ENCODE results near the gene ZNF385C.

Gene ZNF385C

DNA sequence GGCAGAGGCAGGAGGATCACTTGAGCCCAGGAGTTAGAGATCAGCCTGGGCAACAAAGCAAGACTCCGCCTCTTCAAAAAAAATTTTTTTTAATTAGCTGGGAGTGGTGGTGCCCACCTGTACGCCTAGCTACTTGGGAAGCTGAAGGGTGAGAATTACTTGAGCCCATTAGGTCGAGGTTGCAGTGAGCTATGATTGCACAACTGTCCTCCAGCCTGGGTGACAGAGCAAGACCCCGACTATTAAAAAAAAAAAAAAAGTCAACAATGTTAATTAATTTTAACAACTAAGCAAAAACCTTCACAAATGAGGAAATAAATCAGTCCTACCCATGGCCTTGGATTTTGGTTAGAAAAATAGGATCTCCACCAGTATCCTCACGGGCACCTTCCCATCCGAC lies 8.9 kb upstream of the ZNF385C start:
- DNase-seq: no peak

DNA sequence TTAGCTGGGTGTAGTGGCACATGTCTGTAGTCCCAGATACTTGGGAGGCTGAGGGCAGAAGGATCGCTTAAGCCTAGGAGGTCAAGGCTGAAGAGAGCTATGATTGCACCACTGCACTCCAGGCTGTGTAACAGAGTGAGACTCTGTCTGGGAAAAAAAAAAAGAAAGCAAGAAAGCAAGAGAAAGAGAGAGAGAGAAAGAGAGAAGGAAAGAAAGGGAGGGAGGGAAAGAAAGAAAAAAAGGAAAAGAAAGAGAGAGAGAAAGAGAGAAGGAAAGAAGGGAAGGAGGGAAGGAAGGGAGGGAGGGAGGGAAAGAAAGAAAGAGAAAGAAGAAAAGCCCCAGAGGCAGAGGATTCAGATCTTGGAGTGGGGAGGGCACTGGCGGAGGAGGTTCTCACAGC lies 7.7 kb upstream of the ZNF385C start:
- no peak for DNase-seq

DNA sequence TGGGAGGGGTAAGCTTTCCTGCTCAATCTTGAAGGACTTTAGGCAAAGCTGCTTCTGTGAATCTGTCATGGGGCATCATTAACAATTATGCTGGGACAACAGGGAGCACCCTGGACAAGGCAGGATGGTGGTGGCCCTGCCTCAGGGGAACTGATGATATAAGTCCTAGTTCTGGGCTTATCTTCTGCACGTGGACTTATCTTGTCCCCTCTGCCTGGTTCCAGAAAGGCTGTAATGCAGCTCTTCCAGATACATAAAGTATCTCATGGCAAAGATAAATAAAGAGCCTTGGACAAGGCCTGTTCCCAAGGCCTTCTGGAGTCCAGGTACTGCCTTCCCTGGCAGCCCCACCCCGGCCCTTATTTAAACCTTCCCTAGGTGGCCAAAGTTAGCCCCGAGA lies 6.0 kb upstream of the ZNF385C start:
- no peak for DNase-seq

DNA sequence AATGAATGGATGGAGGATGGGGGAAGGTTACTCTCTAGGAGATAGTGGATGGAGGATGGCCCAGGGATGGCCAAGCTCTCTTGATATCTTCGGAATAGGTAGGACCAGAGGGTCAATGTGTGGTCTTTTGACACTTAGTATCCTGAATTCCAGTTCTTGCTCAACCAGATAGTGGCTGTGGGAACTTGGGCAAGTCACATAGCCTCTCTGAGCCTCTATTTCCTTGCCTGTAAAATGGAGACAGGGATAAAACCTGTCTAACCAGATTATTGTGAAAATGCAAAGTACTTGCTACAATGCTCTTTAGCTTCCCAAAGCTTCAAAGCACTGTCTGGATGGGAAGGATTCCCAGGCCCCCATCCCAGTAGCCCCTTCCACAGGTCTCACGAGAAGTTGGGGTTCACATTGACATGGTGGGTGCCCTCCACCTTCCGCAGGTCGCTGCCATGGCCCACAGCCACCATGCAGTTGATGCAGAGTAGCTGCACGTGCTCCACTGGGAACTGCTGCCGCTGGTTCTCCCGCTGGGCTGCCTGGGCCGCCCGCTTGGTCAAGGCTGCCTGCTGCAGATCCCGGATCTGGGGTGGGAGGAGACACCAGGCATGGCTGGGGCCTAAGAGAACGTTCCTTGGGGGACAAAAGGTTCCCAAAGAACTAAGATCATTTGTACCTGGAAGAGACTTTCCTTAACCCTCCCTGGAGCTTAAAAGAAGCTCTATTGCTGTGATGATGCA lies 5.1 kb upstream of the ZNF385C start:
- DNase-seq: no peak

DNA sequence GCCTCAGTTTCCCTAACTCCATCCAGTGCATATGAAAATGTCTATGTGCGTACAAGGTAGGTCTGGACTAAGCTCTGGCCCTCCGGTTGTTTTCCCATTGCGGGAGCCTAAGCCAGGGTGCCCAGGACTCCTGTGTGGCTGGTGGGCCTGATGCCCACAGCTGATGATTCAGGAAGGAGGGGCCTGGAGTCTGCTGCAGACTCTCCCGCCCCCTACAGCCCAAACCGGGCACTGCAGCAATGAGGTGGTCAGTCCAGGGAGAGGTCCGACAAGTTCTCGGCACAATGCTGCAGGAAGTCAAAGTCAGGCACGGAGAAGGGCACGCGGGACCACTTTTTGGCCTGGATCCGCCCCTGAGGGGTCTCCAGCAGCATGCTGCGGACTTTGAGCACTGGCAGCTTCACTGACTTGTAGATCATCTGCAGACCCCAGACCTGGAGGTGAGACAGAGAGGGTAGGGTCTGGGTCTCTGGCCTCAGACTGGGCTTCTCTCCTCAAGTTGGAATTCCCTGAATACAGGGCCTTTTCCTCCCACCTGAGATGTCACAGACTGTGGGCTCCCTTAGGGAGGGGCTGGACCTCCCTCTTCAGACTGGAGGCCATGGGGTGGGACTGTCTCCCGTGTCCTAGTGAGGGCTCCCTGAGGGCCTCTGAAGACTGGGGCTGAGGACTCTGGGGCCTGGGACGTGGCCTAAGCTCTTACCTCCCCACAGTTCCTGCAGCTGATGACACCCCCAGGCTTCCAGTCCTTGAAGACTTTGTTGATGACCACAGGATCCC lies 3.4 kb upstream of the ZNF385C start:
- DNase-seq: peak; percentile 71

DNA sequence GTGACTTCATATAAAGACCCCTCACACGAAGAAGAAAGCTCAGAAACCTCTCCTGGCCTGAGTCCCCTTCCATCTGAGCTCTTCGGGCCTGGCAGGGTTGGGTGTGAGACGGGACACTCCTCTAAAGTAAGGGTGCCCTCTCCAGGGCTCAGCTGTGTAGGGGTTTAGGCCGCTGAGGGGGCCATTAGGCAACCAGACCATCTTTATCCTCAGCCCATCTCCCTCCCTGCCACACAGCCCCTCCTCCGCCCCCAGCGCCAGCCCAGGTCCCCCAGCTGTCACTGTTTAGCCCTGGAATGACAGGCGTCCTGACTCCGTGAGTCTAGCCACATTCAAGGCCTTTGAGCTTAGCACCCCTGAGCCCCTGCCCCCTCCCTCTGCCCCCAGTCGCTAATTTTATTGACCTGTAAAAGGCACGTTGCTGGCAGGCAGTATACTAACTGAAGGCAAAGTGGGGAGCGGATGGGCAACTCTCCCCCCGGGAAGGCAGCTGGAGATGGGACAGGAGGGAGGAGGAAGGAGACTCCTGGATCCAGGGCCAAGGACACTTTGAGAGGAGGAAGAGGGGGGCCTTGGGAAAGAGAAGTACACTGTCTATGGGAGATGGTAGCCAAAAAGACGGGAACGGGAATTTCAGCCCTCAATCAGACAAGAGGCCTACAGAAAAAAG lies 592 bp upstream of the ZNF385C start:
- no peak for DNase-seq

DNA sequence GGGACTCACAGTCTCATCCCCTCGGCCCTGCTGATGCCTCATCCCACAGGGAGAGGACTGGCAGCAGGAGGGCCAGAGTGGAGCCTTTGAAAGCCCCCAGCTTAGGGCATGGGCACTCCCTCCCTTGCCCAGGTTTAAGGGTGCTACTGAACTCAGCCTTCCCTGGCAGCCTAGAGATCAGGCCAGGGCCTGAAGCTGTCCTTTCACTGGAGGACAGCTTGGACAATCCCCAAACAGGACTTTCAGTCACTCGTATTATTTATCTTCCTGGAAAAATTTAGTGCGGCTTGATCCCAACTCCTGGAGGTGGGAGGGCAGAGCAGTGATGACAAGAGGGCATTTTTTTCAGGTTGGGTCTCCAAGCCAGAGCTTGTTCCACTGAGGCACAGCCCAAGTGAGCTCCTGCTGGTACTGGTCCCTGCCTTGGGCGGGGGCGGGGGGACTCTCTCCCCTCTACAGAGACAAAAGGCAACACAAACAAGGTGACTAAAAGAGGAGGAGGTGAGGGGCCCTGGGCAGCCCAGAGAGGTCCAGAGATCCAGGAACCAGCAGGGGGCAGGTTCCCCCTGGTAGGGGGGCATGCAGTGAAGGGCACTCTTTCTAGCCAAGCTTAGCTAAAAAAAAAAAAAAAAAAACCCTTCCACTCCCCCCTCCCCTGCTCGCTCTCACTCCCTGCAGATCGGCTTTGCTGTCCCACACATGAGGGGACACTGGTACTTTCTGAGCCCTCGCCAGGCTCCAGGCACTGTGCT lies 1.7 kb downstream of the ZNF385C start:
- no peak for DNase-seq

DNA sequence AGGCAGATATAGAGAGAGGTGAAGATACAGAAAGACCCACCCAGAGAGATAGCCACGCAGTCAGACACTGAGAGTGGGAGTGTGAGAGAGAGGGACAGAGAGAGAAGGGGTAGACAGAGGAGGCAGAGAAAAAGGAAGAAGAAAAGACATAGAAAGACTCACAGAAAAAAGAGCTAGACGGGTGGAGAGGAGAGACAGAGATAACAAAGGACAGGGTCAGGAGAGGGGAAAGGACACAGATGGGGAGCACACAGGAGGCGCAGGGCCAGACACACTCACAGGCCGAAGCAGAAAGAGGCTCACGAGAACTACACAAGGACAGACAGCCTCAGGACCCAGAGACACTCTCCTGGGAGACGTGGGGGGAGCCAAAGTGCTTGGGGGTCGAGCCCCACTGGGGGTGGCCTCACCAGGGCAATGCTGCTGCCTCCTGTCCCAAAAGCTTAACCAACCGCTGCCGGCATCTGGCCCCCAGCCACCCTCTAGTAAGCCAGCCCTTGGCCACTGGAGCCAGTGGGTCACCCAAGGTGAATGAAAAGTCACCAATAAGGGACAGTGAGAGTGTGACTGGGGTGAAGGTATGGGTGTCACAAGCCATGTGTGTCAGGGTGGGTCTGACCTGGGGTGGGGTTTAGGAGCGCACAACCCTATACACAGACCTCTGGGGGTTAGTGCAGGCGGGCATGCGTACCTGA lies 3.8 kb downstream of the ZNF385C start:
- DNase-seq: no peak

DNA sequence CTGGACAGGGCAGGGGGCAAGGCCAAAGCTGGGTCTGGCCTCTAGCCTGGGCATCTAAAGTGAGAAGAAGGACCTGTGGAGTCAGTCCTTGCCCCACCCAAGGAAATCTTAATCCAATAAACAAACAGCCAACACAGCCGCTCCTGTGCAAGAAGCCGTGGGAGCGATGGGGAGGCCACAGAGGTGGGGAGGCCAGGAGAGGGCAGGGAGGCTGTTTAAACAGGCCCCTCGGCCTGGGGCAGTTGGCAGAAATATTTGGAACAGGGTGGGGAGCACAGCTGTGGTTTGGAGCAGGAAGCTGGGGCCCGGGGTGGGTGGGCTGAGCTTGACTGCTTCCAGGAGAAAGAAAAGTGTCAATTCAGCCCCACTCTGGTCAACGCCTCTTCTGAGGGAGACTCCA lies 5.3 kb downstream of the ZNF385C start:
- no peak for DNase-seq

DNA sequence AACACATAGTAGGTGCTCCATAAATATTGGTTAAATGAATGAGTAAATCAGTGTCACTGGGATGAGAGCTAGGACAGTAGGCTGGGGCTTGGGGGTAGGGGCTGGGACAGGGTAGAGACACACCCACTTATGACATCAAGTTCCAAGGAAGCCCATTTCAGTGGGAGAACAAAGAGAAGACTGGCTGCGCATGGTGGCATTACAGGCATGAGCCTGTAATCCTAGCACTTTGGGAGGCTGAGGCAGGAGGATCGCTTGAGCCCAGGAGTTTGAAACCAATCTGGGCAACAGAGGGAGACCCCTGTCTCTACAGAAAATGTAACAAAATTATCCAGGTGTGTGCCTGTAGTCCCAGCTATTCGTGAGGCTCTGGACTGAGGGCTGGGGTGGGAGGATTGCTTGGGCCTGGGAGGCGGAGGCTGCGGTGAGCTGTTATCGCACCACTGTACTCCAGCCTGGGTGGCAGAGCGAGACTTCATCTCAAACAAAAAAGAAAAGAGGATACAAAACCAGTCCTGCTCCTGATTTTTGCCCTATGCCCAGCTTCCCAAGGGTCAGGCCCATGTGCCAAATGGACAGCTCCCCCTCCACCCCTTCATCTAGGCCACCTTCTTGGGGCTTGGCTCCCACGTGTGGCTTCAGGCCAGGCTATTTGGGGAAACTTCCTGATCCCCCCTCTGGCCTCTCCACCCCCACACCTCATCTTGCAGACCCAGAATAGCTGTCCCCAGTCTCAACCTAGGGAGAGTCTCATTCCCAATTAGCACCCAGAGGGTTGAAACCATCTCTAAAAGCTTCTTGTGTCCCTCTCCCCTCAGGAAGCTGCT lies 7.1 kb downstream of the ZNF385C start:
- DNase-seq: no peak

DNA sequence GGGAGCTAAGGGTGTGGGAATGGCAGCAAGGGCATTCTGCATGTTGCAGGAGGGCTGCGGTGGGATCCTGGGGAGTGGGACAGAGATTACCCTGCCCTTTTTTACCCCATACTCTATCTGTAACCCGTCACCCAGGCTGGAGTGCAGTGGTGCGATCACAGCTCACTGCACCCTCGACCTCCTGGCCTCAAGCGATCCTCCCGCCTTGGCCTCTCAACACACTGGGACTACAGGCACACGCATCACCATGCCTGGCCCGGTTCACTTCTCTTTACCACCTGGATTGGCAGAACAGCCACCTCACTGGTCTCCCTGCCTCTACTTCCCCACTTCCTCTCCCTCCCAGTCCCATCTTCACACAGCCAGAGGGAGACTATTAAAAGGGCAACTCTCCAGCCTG lies 9.5 kb downstream of the ZNF385C start:
- no peak for DNase-seq

DNA sequence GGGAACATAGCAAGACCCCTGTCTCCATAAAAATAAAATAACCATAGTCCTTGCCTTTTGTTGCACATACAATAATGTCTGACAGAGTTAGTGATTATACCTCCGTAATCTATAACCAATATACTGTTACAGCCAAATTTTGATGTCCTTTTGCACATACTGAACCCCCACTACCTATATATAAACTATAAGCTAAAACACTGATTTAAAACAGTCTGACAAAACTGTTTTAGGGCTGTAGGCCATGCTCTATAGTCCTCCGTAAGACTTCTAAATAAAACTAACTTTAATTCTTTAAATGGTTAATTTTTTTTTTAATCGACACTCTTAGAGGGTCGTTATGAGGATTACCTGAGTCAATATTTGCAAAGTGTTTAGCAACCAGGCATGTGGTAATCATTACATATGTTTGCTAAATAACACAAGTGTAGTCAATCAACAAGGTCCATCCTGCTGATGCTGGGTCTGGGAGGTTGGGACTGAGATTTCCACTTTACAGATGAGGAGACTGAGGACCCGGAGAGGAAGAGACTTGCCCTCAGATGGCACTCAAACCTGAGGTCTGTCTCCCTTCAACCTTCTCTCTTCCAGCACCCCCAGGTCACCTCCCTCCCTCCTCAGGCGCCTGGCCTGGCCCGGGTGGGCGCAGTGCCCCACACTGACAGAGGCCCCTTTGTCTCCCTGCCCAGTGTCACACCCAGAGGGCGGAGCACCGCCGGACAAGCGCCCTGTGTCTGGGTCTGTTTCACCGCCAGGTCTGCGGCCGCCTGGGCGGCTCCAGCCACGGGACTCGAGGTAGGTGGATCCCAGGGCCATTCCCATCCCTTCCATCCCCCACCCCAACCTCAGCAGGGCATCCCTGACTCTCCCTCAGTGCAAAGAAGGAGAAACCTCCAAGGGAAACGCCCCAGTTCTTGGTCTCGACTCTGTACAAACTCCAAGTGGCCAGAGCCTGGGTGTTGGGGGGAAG lies 10.3 kb downstream of the ZNF385C start:
- no peak for DNase-seq

DNA sequence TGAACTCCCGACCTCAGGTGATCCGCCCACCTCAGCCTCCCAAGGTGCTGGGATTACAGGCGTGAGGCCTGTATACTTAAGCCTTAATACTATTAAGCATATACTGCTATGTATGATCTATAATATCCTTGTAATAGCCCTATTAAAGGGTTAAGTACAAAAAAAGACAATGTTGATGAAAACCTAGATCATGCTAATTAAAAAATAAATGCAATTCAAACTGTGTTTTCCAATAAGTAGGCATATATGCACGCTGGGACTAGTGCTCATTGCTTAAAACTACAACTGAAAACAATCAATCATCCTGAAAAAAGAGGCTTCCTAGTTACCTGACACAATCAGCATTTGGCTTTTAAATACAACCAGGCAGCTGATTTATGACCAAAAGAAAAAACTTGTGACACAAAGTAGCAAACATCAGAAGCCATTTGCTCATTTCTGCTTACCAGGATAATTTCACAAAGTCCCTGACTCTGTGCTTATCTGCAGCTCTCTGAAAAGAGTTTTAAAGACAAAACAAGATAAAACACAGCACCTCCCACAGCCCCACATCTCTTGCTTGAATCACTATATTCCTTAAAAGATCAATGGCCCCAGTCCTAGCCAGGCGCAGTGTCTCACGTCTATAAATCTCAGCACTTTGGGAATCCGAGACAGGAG lies 11.1 kb downstream of the ZNF385C start:
- DNase-seq: no peak

DNA sequence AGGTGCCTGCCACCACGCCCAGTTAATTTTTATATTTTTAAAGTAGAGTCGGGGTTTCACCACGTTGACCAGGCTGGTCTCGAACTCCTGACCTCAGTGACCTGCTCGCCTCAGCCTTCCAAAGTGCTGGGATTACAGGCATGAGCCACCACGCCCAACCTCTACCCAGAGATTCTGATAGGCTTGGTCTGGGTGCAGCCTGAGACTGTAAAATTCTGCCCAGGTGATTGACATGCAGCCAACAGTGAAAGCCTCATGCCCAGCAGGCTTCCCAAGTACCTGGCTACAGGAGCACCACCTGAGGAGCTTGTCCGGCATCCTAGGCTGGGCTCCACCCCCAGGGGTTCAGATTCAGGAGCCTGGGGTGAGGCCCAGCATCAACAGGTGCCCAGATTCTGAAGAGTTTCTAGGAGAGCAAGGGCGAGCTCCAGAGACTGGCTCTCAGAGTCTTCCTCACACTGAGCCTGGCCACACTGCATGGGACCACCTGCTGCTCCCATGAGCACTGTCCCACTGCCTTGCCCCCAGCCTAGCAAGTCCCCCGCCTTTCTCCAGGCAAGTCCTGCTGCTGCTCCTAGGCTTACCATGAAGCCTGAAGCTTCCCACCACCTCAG lies 16.6 kb downstream of the ZNF385C start:
- no peak for DNase-seq

DNA sequence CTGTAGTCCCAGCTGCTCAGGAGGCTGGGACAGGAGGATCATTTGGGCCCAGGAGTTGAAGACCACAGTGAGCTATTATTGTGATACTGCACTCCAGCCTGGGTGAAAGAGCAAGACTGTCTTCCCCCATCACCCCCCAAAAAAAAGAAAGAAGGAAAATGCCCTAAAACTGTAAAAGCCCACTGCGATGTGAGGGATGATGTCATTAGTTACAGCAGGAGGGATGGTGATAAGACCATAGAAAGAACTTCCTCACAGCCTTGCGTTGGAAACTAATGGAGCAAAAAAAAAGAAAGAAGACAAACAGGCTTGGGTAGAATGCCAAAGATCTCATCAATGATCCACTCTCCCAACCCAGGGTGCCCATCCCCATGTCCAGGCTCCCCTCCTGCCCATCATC lies 18.7 kb downstream of the ZNF385C start:
- no peak for DNase-seq

DNA sequence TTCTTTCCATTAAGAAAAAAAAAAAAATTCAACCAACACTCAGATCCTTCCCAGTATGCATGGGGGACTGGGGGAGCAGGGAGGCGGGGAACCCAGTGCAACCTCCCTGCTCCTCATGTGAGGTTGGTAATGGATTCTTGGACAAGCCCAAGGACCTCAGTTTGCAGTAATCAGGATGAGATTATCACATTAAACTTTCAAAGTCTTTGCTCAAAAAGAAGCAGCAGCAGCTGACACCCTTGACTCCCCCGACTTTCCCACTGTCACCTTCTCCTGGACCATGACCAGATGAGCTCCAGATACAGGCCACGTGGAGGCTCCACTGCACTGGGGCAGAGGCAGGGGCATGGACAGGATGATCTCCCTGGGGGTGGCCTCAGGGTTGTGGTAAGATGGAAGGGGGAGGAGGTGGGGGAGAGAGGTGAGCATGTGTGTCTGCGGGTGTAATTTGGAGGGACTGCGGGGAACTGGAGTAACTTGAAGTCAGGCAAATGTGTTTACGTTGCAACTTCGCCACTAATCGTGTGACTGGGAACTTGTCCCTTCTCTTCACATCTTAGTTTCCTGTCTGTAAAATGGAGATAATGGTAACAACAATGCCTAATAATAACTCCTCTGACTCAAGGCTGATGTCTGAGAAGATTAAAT lies 19.8 kb downstream of the ZNF385C start:
- DNase-seq: no peak

DNA sequence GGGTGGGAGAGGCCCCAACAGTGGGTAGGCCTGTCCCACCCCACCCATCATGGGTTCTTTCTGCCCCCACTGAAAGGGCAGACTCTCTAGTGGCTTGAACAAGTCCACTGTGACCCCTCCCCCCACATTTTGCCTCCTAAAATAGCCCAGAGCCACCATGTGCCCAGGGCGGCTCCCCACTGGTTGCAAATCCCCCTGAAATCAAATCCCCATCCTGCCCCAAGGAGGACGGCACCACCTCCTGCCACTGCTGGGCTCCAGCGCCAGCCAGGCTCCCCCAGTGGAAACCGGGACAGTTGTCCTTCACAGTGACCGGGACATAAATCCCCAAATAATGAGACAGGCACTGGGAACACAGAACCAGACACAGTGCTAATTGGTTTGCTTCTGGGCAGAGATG lies 20.5 kb downstream of the ZNF385C start:
- no peak for DNase-seq

DNA sequence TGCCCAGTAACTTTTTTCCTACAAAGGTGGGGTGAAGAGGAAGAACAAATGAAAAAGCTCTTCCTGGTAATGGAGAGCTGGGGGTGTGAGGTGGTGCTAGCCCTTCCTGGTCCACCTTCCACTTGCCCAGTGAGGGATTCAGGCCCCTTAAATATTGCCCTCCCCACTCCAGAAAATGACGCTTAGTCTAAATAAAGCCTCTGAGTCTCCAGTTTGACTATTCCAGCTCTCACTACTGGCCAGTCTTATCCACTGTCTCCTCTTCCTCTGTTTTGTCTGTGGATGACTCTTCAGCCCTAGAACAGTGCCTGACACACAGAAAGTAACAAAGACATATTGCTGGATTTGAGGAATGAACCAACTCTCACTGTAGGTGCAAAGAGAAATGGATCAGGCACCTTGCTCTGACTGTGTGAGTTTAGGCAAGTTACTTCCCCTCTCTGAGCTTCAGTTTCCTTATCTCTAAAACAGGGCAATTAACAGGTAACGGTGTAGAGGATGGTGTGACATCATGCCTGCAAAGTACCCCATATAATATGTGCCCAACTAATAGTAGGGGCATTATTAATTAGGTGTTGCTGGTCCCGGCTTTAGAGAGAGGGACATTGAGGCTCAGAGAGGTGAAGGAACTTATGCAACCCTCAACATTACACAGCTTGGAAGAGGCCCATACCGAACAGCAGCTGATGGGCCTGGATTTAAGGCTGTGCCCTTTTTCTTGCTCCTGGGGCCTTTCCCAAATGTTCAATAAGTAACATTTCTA lies 21.3 kb downstream of the ZNF385C start:
- DNase-seq: no peak

Measured in CD4-positive, alpha-beta T cell treated with Interleukin-6 for 4 hours (primary cell).